GM12874 (cell line): ENCODE results near the gene IRF9.

Experiments
- TF ChIP-seq, protein P1 (sequence below): IDR thresholded peaks from 2 replicates; pipeline ENCODE4 v1.5.1; 2011; ENCODE audit warnings: low read depth, mild to moderate bottlenecking, control low read depth, low read length, moderate library complexity; ENCODE audit not compliant: insufficient read depth

The IRF9 gene

DNA sequence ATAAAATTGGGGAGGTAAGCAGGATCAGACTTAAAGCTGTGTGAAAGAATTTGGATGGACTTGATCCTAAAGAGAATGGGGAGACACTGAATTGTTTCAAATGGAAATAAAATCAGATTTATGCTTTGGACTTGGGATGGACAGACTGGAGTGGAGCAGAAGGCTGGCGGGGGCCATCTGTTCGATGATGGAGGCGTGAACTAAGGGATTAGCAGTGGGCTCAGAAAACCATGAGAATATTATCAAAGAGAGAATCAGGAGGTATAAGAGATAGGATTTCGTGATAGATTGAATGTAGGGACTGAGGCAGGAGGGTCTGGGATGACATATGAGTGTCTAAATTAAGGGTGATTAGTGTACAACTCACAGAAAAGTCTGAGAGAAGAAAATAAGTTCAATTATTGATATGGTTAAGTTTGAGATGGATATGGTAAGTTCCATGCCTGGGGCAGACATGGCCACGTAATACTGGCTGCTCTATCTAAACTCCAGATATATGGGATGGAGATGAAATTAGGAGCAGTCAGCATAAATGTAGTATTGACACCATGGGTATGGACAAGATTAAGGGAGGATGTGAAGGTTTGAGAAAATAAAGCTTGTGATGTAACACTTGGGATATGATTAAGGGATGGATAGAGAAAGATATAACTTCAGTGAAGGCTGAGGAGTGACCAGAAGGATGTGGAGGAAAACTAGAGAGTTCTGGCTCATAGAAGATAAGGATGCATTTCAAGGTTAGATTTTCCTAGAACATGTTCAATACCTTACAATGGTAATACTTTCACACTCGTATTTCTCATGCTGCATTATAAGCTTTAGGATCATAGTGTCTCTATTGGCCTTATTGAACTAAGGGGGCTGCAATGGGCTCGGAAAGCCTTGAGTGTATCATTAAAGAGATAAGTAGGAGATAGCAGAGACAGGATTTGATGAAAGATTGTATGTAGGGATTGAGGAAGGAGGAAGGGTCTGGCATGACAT lies 43.4 kb downstream of the IRF9 start:
- TF ChIP-seq, protein P1, sequence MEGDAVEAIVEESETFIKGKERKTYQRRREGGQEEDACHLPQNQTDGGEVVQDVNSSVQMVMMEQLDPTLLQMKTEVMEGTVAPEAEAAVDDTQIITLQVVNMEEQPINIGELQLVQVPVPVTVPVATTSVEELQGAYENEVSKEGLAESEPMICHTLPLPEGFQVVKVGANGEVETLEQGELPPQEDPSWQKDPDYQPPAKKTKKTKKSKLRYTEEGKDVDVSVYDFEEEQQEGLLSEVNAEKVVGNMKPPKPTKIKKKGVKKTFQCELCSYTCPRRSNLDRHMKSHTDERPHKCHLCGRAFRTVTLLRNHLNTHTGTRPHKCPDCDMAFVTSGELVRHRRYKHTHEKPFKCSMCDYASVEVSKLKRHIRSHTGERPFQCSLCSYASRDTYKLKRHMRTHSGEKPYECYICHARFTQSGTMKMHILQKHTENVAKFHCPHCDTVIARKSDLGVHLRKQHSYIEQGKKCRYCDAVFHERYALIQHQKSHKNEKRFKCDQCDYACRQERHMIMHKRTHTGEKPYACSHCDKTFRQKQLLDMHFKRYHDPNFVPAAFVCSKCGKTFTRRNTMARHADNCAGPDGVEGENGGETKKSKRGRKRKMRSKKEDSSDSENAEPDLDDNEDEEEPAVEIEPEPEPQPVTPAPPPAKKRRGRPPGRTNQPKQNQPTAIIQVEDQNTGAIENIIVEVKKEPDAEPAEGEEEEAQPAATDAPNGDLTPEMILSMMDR = no peak

- TF ChIP-seq, protein P1 = no peak
These were observed 45.4 kb downstream of the IRF9 start for GRCh38 chr14:24206260-24207103.

- TF ChIP-seq, protein P1 = no peak
These were observed 46.1 kb downstream of the IRF9 start for GRCh38 chr14:24207104-24207551.

- TF ChIP-seq, protein P1 = no peak
These were observed 46.6 kb downstream of the IRF9 start for GRCh38 chr14:24207625-24208024.

GRCh38 chr14:24211311-24211710 lies 50.2 kb downstream of the IRF9 start:
- TF ChIP-seq, protein P1 = no peak

GRCh38 chr14:24212924-24213865 lies 52.1 kb downstream of the IRF9 start, which contains the start of gene CHMP4A:
CHMP4A (minus strand) TSS chr14:24213488; CDS start chr14:24213439, 49 bp downstream.
- TF ChIP-seq, protein P1 = no peak
